HepG2 (cell line): ENCODE results near the gene QPCT. TPM values are rescaled to one million over a fixed set of nuclear protein-coding genes. Genes with fewer than 3 reads are reported as not detected.
A peak's percentile ranks its signal among the peaks of the same experiment; 100 is the strongest.

Source experiments
- ARID2 ChIP-seq: sonication (generic); formaldehyde crosslinking; IDR thresholded peaks from 2 replicates; pipeline ENCODE4 v1.8.1; 2022; ENCODE audit warnings: mild to moderate bottlenecking, missing genetic modification reagents, borderline replicate concordance
- BORCS8-MEF2B ChIP-seq: sonication (generic); formaldehyde crosslinking; IDR thresholded peaks from 2 replicates; pipeline ENCODE4 v1.8.0; 2022; ENCODE audit warnings: mild to moderate bottlenecking, missing genetic modification reagents
- CENPX ChIP-seq: sonication (generic); formaldehyde crosslinking; IDR thresholded peaks from 2 replicates; pipeline ENCODE4 v1.9.0; 2021; ENCODE audit warnings: mild to moderate bottlenecking, missing genetic modification reagents, moderate library complexity
- CSRNP2 ChIP-seq: sonication (generic); formaldehyde crosslinking; conservative IDR thresholded peaks from 2 replicates; pipeline ENCODE4 v1.8.0; 2022; ENCODE audit warnings: low read depth, missing genetic modification reagents
- SMYD3 ChIP-seq: sonication (generic); formaldehyde crosslinking; IDR thresholded peaks from 2 replicates; pipeline ENCODE4 v1.8.1; 2023; ENCODE audit warnings: mild to moderate bottlenecking, missing genetic modification reagents
- TERF1 ChIP-seq: sonication (generic); formaldehyde crosslinking; IDR thresholded peaks from 2 replicates; pipeline ENCODE4 v1.8.0; 2022; ENCODE audit warnings: mild to moderate bottlenecking, missing genetic modification reagents, moderate library complexity
- ZBTB7A ChIP-seq: sonication (generic); formaldehyde crosslinking; IDR thresholded peaks from 2 replicates; pipeline ENCODE4 v1.8.0; 2022; ENCODE audit warnings: mild to moderate bottlenecking, missing genetic modification reagents
- ZBTB7B ChIP-seq: sonication (generic); formaldehyde crosslinking; IDR thresholded peaks from 2 replicates; pipeline ENCODE4 v1.4.0; 2020; ENCODE audit warnings: missing genetic modification reagents
- ZNF282 ChIP-seq: fragments of 450-650 bp; IDR thresholded peaks from 2 replicates; pipeline ENCODE4 v1.6.1; 2018; ENCODE audit not compliant: partially characterized antibody
- ZNF530 ChIP-seq: sonication (generic); formaldehyde crosslinking; IDR thresholded peaks from 2 replicates; pipeline ENCODE4 v1.5.0; 2020; ENCODE audit warnings: low read depth, mild to moderate bottlenecking, missing genetic modification reagents
- polyA plus RNA-seq, 8 experiments: library from polyadenylated mRNA; depleted of rRNA in 3 of 8; stranded (reverse) in 7 of 8; unstranded in 1 of 8; fragments of >200 nt; fragmentation: Illumina TruSeq in 4 of 8; extraction: Trizol in 4 of 8; gene quantifications; 2 replicates each; pipeline versions ENCODE4 v1.2.1 to v1.2.3, GENCODE V29; 2011 to 2016; ENCODE audit warnings: low read depth in 4 of 8, missing spikeins in 1 of 8, mixed read lengths in 1 of 8; ENCODE audit not compliant: insufficient read depth in 1 of 8
- total RNA-seq, 5 experiments: library from RNA; depleted of rRNA; stranded (reverse); fragments of >200 nt; fragmentation: Illumina TruSeq; extraction: Trizol; gene quantifications; 2 replicates each; pipeline ENCODE4 v1.2.3, GENCODE V29; 2016; ENCODE audit warnings: low read depth in 1 of 5
- TF ChIP-seq, protein P1 (sequence below): sonication (generic); formaldehyde crosslinking; IDR thresholded peaks from 2 replicates; pipeline ENCODE4 v1.4.0; 2020; ENCODE audit warnings: missing genetic modification reagents
- TF ChIP-seq, protein P2 (sequence below): sonication (generic); formaldehyde crosslinking; IDR thresholded peaks from 2 replicates; pipeline ENCODE4 v1.4.0; 2020; ENCODE audit warnings: missing genetic modification reagents
- TF ChIP-seq, protein P3 (sequence below): sonication (generic); formaldehyde crosslinking; IDR thresholded peaks from 2 replicates; pipeline ENCODE4 v1.4.0; 2020; ENCODE audit warnings: mild to moderate bottlenecking, missing genetic modification reagents
- TF ChIP-seq, protein P4 (sequence below): IDR thresholded peaks from 2 replicates; pipeline ENCODE4 v1.6.1; 2016

The QPCT gene
- total and polyA plus RNA-seq, 2 of the 13 experiments (the other 11 are each of a cell fraction or from before 2014, with no cell fraction given) = 0.77 to 1.2 TPM

DNA sequence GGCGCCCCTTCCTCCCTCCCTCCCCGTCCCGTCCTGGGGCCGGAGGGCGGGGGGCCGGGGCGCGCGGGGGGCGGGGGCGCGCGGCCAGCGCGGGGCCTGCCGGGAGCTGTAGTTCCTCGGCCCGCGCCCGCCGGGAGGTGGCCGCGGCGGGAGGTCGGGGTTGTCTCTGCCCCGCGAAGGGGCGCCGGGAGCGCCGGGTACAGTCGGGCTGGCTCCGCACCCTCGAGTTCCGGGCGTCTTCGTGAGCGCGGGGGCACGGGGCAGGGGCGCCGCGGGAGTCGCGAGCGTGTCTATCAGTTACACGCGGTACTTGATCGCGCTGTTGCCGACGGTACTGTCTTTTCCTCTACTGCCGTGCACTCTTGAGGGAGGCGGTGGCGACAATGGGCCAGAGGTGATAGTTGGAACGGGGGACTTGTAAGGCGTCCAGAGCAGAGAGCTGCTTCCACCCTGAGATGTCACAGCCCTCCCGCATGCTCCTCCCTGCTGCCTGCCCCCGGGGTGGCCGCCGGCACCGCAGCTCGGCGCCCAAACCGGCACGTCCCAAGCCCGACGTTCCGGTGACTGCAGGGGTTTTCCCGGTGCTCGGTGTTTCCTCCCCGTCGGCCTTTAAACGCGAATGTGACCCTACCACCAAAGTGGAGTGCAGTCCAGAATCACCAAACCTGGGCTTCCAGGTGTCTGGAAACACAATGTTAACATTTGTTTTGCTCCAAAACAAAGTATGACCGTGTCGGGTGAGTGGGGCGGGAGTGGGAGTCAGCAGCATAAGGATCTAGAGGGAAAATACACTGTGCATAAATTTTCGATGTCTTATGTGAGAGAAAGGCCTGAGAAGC is 19.4 kb upstream of the QPCT start, which contains the start of gene PRKD3 (continued):
- TF ChIP-seq ARID2 (no peak), ZNF282 (no peak), SMYD3 (no peak), CSRNP2 (CRISPR knock-in tag) (no peak), BORCS8-MEF2B (CRISPR knock-in tag) (no peak), TERF1 (CRISPR knock-in tag) (no peak), ZBTB7B (CRISPR knock-in tag) (no peak), ZNF530 (no peak), CENPX (CRISPR knock-in tag) (no peak), ZBTB7A (CRISPR knock-in tag) (no peak)
- TF ChIP-seq, protein P1, sequence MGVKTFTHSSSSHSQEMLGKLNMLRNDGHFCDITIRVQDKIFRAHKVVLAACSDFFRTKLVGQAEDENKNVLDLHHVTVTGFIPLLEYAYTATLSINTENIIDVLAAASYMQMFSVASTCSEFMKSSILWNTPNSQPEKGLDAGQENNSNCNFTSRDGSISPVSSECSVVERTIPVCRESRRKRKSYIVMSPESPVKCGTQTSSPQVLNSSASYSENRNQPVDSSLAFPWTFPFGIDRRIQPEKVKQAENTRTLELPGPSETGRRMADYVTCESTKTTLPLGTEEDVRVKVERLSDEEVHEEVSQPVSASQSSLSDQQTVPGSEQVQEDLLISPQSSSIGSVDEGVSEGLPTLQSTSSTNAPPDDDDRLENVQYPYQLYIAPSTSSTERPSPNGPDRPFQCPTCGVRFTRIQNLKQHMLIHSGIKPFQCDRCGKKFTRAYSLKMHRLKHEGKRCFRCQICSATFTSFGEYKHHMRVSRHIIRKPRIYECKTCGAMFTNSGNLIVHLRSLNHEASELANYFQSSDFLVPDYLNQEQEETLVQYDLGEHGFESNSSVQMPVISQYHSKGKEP = no peak; the same call in 1 of the 2 replicates
- TF ChIP-seq, protein P2, sequence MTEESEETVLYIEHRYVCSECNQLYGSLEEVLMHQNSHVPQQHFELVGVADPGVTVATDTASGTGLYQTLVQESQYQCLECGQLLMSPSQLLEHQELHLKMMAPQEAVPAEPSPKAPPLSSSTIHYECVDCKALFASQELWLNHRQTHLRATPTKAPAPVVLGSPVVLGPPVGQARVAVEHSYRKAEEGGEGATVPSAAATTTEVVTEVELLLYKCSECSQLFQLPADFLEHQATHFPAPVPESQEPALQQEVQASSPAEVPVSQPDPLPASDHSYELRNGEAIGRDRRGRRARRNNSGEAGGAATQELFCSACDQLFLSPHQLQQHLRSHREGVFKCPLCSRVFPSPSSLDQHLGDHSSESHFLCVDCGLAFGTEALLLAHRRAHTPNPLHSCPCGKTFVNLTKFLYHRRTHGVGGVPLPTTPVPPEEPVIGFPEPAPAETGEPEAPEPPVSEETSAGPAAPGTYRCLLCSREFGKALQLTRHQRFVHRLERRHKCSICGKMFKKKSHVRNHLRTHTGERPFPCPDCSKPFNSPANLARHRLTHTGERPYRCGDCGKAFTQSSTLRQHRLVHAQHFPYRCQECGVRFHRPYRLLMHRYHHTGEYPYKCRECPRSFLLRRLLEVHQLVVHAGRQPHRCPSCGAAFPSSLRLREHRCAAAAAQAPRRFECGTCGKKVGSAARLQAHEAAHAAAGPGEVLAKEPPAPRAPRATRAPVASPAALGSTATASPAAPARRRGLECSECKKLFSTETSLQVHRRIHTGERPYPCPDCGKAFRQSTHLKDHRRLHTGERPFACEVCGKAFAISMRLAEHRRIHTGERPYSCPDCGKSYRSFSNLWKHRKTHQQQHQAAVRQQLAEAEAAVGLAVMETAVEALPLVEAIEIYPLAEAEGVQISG = peak; percentile 56; the same call in 1 of the 2 replicates
- TF ChIP-seq, protein P3, sequence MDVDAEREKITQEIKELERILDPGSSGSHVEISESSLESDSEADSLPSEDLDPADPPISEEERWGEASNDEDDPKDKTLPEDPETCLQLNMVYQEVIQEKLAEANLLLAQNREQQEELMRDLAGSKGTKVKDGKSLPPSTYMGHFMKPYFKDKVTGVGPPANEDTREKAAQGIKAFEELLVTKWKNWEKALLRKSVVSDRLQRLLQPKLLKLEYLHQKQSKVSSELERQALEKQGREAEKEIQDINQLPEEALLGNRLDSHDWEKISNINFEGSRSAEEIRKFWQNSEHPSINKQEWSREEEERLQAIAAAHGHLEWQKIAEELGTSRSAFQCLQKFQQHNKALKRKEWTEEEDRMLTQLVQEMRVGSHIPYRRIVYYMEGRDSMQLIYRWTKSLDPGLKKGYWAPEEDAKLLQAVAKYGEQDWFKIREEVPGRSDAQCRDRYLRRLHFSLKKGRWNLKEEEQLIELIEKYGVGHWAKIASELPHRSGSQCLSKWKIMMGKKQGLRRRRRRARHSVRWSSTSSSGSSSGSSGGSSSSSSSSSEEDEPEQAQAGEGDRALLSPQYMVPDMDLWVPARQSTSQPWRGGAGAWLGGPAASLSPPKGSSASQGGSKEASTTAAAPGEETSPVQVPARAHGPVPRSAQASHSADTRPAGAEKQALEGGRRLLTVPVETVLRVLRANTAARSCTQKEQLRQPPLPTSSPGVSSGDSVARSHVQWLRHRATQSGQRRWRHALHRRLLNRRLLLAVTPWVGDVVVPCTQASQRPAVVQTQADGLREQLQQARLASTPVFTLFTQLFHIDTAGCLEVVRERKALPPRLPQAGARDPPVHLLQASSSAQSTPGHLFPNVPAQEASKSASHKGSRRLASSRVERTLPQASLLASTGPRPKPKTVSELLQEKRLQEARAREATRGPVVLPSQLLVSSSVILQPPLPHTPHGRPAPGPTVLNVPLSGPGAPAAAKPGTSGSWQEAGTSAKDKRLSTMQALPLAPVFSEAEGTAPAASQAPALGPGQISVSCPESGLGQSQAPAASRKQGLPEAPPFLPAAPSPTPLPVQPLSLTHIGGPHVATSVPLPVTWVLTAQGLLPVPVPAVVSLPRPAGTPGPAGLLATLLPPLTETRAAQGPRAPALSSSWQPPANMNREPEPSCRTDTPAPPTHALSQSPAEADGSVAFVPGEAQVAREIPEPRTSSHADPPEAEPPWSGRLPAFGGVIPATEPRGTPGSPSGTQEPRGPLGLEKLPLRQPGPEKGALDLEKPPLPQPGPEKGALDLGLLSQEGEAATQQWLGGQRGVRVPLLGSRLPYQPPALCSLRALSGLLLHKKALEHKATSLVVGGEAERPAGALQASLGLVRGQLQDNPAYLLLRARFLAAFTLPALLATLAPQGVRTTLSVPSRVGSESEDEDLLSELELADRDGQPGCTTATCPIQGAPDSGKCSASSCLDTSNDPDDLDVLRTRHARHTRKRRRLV = no peak
- TF ChIP-seq, protein P4, sequence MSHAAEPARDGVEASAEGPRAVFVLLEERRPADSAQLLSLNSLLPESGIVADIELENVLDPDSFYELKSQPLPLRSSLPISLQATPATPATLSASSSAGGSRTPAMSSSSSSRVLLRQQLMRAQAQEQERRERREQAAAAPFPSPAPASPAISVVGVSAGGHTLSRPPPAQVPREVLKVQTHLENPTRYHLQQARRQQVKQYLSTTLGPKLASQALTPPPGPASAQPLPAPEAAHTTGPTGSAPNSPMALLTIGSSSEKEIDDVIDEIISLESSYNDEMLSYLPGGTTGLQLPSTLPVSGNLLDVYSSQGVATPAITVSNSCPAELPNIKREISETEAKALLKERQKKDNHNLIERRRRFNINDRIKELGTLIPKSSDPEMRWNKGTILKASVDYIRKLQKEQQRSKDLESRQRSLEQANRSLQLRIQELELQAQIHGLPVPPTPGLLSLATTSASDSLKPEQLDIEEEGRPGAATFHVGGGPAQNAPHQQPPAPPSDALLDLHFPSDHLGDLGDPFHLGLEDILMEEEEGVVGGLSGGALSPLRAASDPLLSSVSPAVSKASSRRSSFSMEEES = no peak
